Activated naive CD4-positive, alpha-beta T cell treated with Interleukin-2 at 50 U/mL for 16 hours (primary cell): ENCODE data around the gene ADAM30.
"Not testable (repeated sequence)": the region's sequence is repeated elsewhere in the genome, so short reads cannot be mapped to it uniquely, and the experiment has no call there.

Experiments used
- DNase-seq: peaks from one replicate; pipeline ENCODE4 v3.0.0-alpha.2; 2020

Gene ADAM30

GRCh38 chr1:119873135-119874015 lies 22.9 kb downstream of the ADAM30 start:
- DNase-seq, result no peak

DNA sequence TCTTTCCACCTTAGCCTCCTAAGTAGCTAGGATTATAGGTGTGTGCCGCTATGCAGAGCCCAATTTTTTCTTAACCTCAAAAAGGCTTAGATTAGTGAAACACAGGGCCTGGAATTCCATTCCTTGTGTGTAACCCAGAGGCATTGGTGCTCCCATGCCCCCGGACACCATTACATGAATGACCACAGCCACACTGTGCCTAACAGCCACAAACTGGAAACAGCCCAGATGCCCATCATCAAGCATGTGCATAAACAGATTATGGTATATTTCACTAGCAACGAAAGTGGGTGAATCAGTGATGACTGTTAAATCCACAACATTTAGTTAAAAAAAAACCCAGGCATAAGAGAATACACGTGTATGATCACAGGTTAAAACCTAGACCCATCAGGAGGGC lies 24.4 kb downstream of the ADAM30 start:
- DNase-seq, result no peak

DNA sequence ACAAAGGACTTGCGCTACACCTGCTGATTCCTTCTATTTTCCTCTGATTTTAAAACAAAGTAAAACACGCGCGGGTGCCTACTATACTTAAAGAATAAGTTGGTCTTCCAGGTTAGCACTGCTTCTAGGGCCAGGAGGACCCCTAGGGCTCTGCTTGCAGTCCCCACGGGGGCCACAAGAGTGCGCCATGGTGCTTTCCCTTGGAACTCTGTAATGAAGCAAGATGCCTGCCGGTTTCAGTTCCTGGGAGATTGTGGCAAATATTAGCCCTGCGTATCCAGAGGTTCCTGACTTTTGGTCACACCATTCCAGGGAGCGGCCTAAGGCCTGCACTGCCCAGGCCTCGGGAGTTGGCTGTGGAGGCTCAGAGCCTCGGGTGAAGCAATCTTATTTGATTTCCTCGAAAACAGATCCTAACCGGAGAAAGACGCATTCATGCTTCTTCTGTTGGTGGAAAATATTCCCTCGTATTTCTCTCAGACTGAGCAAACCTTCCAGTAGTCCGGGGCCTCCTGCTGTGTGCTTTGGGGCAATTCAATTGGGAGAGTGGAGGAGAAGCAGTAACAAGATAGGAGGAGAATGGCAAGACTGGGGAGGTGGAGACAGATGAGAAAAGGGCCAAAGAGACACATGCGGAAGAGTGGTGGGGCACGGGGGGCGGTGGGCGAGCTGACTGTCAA lies 25.3 kb downstream of the ADAM30 start:
- peak; percentile 50 for DNase-seq

GRCh38 chr1:119869995-119870394 lies 26.3 kb downstream of the ADAM30 start:
- DNase-seq, result no peak

GRCh38 chr1:119868176-119868575 lies 28.1 kb downstream of the ADAM30 start:
- no peak for DNase-seq

DNA sequence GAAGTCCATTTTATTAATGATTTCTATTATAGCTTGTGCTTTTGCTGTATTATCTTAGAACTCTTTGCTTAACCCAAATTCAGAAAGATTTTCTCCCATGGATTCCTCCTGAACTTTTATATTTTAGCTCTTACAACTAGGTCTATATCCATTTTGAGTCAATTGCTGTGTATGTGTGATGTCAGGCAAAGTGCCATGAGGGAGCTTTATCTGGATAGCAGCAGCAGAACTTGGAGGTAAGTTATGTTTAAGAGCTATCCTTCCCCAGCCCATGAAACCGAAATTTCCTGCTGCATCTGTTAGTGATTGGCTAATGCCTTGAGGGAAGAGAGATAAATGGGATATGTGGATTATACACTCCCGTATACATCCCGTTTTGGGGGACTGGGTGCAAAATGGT lies 29.9 kb downstream of the ADAM30 start:
- no peak for DNase-seq

DNA sequence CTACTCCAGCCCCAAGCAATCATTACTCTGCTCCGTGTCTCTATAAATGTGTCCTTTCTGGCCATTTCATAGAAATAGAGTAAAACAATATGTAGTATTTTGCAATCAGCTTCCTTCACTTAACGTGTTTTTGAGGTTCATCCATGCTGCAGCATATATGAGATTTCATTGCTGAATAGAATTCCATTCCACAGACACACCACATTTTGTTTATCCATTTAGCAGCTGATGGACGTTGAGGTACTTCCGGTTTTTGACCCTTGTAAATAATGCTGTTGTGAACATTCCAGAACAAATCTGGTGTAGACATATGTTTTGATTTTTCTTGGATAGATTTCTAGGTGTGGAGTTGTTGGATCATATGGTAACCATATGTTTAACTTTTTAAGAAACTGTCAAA lies 30.7 kb downstream of the ADAM30 start:
- DNase-seq, result no peak

DNA sequence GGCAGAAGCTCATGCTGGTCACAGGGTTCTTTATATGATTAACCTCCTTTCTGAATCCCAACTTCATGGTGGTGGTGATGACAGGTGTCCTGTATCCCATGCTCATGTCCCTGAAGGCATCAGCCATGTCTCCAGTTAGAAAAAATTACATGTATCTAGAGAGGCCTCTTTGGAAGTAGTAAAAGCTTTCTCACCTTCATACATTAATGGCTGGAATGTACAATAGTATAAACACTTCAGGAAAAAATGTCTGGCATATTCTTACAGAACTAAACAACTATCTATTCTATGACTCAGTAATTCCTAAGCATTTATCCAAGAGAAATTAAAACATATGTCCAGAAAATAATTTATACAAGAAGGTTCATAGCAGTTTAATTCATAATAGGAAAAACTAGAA lies 34.0 kb downstream of the ADAM30 start:
- no peak for DNase-seq

GRCh38 chr1:119861547-119861946 lies 34.8 kb downstream of the ADAM30 start:
- no peak for DNase-seq

- no peak for DNase-seq
Observed at GRCh38 chr1:119859647-119860046, 36.7 kb downstream of the ADAM30 start.

DNA sequence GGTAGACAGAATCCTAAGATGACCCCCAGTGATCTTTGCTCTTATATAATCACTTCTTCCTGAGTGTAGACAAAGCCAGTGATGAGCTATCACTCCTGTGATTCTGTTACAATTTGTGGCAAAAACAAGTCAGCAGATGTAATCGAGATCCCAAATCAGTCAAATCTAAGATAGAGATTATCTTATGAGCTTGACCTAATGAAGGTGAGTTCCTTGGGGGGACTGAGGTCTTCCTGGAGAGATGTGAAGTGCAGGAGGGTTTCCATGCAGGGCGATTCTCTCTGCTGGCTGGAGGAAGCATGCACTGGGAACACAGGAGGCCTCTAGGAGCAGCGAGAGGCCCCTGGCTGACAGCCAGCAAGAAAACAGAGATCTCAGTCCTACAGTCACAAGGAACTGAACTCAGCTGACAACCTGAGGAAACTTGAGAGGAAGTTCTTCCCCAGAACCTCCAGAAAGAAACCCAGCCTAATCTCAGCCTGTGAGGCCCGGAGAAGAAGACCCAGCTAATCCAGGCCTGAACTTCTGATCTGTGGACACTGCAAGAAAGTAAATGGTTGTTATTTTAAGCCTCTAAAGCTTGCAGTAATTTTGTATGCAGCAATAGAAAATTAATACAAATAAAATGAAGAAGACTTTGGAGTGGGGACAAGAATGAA lies 37.6 kb downstream of the ADAM30 start:
- not testable (repeated sequence) for DNase-seq

- DNase-seq, result no peak
Observed at GRCh38 chr1:119858126-119858525, 38.2 kb downstream of the ADAM30 start.

DNA sequence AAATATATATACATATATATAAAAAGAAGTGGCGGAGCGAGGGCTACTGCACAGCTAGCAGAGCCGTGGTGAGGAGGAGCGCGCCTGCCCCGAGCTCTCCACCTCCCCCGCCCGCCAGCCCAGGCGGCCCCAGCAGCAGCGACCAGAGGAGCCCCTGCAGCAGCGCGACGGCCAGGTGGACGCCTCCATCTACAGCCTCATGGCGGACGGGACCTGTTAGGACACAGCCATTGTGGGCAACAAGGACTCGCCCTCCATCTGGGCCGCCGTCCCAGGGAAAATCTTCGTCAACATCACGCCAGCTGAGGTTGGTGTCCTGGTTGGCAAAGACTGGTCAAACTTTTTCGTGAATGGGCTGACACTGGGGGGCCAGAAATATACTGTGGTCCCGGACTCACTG lies 43.2 kb downstream of the ADAM30 start:
- DNase-seq, result no peak

GRCh38 chr1:119844206-119844605 lies 52.1 kb downstream of the ADAM30 start:
- not testable (repeated sequence) for DNase-seq
